Spleen (tissue), 7 donors: Measurements from ENCODE around the gene PRPF8.

Experiments used
- CTCF ChIP-seq, 11 experiments: fragments of 200-600 bp in 7 of 11; fragments of 450-650 bp in 4 of 11; sonication (generic) in 4 of 11; IDR thresholded peaks in 8 of 11; conservative IDR thresholded peaks in 3 of 11; 1 replicate in 7 of 11; 2 replicates in 4 of 11; pipeline versions ENCODE4 v1.4.0 to v1.8.0; 2016 to 2021; ENCODE audit warnings: antibody characterized with exemption in 11 of 11, inconsistent platforms in 4 of 11, mild to moderate bottlenecking in 1 of 11
- POLR2A ChIP-seq, 3 donors: fragments of 450-650 bp; IDR thresholded peaks; one replicate each; pipeline ENCODE4 v1.5.1; 2017; ENCODE audit warnings: antibody characterized with exemption in 3 of 3, mild to moderate bottlenecking in 1 of 3
- POLR2AphosphoS5 ChIP-seq, 3 donors: sonication (generic); formaldehyde crosslinking; IDR thresholded peaks; one replicate each; pipeline ENCODE4 v1.5.1; 2017; ENCODE audit warnings: antibody characterized with exemption in 3 of 3
- donor health status: DM: no; HTN: no; CAD: no; lungs with moderate emphysema.
- donor health status: DM: no; HTN: no; CAD: no.
- donor health status: DM: no; HTN: no; CAD: no.

- TF ChIP-seq CTCF (IDR thresholded peaks at IDR 0.05 in 8 of 11, conservative IDR thresholded peaks at IDR 0.05 in 3 of 11) (no peak), POLR2A (IDR thresholded peaks at IDR 0.05) (peak in 1 of 3 donors; percentile 8), POLR2AphosphoS5 (IDR thresholded peaks at IDR 0.05) (peak; percentile 73 to 86 (median 81))
Observed at GRCh38 chr17:1649844-1650501, 34.7 kb downstream of the PRPF8 start, which contains the start of gene RILP.
